ENCODE data around the gene VPS26C.
A peak's percentile ranks its signal among the peaks of the same experiment; 100 is the strongest.

The VPS26C gene

DNA sequence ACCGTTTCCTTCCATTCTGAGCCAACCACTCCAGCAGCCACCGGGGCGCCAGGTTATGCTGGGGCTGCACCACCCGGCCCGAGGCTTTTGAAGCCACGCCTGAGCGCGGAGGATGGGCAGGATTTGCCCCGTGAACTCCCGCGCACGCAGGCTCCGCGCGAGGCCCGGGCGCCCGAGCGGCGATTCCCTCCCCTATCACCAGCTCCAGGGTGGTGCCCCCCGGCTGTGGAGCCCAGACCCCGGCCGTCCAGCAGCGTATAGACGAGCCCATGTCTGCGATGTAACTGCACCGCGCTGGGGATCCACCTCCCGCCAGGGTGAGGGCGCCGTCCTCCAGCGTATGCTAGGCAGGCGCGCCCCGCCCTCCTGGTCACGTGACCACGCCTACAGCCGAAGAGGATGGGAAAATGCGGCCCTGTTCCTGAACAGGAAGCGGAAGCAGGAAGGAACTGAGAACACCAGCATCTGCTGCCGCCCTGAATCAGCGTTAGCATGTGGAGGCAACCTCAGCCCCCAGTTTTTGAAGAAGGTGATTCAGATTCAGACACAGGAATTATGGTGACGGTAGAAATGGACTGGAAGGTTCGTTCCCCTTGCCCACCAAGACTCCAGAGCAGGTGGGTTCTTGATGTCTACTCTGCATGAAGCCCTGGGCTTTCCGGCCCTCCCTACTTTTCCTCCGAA, 46.0 kb downstream of the VPS26C start:
- Histone ChIP-seq H3K4me3 (ENCODE audit: low read length) (peak overlapping the region; percentile 45), H3K9me3 (ENCODE audit: control insufficient read depth, insufficient read depth, low read length) (no peaks in the 10 kb centered on the region; the same call in 1 of the 2 replicates), H3K27me3 (ENCODE audit: control insufficient read depth, insufficient read depth, low read length) (no peaks in the 10 kb centered on the region; the same call in 1 of the 2 replicates), H3K36me3 (ENCODE audit: control insufficient read depth, insufficient read depth, low read length) (peaks cover 13% of the 10 kb centered on the region), H3K4me1 (ENCODE audit: control insufficient read depth, insufficient read depth, low read length) (no peaks in the 10 kb centered on the region), H3K27ac (ENCODE audit: low read length) (no peak overlapping the region)
- peak; percentile 61 for DNase-seq (ENCODE audit: low read depth, low spot score)
- WGBS (ENCODE audit: insufficient coverage, insufficient read length) = no CpG with 5 or more reads among the region's 46 CpGs

DNA sequence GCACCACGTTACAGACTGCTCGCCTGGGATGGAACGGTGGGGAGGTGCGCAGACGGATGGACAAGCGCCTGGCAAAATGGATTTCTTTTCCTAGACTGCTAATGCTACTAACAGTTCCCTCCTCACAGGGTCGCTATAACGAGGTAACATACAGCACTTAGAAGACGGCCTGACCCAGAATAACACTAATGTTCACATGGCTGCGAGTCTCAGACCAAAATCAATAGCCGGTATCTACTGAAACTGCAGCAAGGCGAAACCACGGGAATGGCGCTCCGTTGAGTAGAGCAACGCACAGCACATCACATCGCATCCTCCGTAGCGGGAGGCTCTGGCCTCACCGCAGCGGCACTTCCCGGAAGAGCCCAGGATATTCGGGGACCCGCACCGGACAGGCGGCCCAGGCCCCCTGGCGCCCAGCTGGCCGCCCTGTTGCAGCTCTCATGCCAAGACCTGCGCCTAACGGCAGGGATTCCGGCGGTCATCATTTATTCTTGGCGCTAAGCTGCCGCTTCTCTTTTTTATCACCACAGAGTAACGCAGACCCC, 46.6 kb downstream of the VPS26C start:
- Histone ChIP-seq H3K4me1 (ENCODE audit: control insufficient read depth, insufficient read depth, low read length) (no peaks in the 10 kb centered on the region), H3K9me3 (ENCODE audit: control insufficient read depth, insufficient read depth, low read length) (no peaks in the 10 kb centered on the region; the same call in 1 of the 2 replicates), H3K36me3 (ENCODE audit: control insufficient read depth, insufficient read depth, low read length) (peaks cover 9% of the 10 kb centered on the region), H3K27me3 (ENCODE audit: control insufficient read depth, insufficient read depth, low read length) (no peaks in the 10 kb centered on the region; the same call in 1 of the 2 replicates), H3K4me3 (ENCODE audit: low read length) (peak overlapping the region; percentile 45), H3K27ac (ENCODE audit: low read length) (no peak overlapping the region)
- DNase-seq (ENCODE audit: low read depth, low spot score) = no peak
- WGBS (ENCODE audit: insufficient coverage, insufficient read length) = no CpG with 5 or more reads among the region's 35 CpGs

DNA sequence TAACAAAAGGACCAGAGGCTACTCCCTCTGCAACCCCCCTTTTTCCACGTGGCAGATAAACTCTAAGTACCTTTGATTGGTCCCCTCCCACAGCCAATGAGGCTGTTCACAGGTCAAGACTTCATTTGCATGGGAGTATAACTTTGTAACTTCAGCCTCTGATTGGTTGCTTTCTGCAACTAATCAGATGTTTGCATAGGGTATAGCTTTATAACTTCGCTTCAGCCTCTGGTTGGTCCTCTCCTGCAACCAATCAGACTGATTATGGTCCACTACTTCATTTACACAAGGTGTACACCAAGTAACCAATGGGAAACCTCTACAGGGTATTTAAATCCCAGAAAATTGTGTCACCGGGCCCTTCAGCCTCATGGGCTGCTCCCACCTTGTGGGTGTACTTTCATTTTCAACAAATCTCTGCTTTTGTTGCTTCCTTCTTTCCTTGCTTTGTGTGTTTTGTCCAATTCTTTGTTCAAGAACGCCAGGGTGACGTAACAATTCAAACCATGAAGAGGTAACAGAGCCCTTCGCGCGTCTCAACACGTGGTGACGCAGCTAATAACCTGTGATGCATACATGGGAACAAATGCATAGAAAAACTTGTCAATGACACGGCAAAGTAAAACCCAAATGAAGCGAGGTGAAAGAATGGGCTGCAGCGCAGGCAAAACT, 47.2 kb downstream of the VPS26C start:
- no CpG with 5 or more reads among the region's 13 CpGs for WGBS (ENCODE audit: insufficient coverage, insufficient read length)
- Histone ChIP-seq H3K27me3 (ENCODE audit: control insufficient read depth, insufficient read depth, low read length) (no peaks in the 10 kb centered on the region; the same call in 1 of the 2 replicates), H3K9me3 (ENCODE audit: control insufficient read depth, insufficient read depth, low read length) (no peaks in the 10 kb centered on the region; the same call in 1 of the 2 replicates), H3K27ac (ENCODE audit: low read length) (no peak overlapping the region), H3K4me3 (ENCODE audit: low read length) (peak overlapping the region; percentile 45; the same call in 1 of the 2 replicates), H3K4me1 (ENCODE audit: control insufficient read depth, insufficient read depth, low read length) (no peaks in the 10 kb centered on the region), H3K36me3 (ENCODE audit: control insufficient read depth, insufficient read depth, low read length) (peaks cover 5% of the 10 kb centered on the region)
- DNase-seq (ENCODE audit: low read depth, low spot score) = no peak

DNA sequence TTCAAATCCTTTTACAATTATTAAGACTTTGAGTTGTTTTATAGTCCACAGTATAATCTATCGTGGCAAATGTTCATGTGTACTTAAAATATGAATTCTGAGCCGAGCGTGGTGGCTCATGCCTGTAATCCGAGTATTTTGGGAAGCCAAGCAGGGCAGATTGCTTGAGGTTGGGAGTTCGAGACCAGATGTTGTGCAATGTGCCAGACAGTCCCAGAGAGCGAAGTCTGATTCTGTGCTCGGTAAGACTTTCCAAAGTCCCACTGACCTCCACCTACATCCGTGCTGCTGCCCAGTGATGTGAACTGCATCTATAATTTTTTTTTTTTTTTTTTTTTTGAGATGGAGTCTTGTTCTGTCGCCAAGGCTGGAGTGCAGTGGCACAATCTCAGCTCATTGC, 52.2 kb downstream of the VPS26C start:
- H3K36me3 ChIP-seq (ENCODE audit: control insufficient read depth, insufficient read depth, low read length) = no peaks in the 10 kb centered on the region
- no peak for DNase-seq (ENCODE audit: low read depth, low spot score)
- no peaks in the 10 kb centered on the region for H3K27me3 ChIP-seq (ENCODE audit: control insufficient read depth, insufficient read depth, low read length)
- H3K27ac ChIP-seq (ENCODE audit: low read length) = no peak overlapping the region
- H3K9me3 ChIP-seq (ENCODE audit: control insufficient read depth, insufficient read depth, low read length) = no peaks in the 10 kb centered on the region
- no peak overlapping the region for H3K4me3 ChIP-seq (ENCODE audit: low read length)
- WGBS (ENCODE audit: insufficient coverage, insufficient read length) = no CpG with 5 or more reads among the region's 9 CpGs
- no peaks in the 10 kb centered on the region for H3K4me1 ChIP-seq (ENCODE audit: control insufficient read depth, insufficient read depth, low read length)

DNA sequence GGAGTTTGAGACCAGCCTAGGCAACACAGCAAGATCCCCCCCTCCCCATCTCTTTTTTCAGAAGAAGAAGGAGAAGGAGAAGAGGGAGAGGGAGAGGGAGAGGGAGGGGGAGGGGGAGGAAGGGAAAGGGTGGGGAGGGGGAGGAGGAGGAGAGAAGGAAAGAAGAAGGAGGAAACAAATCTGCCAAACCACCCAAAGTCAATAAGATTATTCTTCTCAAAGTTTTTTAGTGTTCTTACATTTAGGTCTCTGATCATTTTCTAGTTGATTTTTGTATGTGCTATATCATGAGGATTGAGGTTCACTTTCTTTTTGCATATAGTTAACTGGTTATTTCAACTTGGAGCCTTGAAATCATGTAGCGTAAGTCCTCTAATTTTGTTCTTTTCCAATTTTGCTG, 56.3 kb downstream of the VPS26C start:
- Histone ChIP-seq H3K27me3 (ENCODE audit: control insufficient read depth, insufficient read depth, low read length) (no peaks in the 10 kb centered on the region), H3K36me3 (ENCODE audit: control insufficient read depth, insufficient read depth, low read length) (no peaks in the 10 kb centered on the region), H3K4me3 (ENCODE audit: low read length) (no peak overlapping the region), H3K9me3 (ENCODE audit: control insufficient read depth, insufficient read depth, low read length) (no peaks in the 10 kb centered on the region), H3K27ac (ENCODE audit: low read length) (no peak overlapping the region), H3K4me1 (ENCODE audit: control insufficient read depth, insufficient read depth, low read length) (no peaks in the 10 kb centered on the region; the same call in 1 of the 2 replicates)
- no peak for DNase-seq (ENCODE audit: low read depth, low spot score)
- WGBS (ENCODE audit: insufficient coverage, insufficient read length) = no CpG with 5 or more reads among the region's 1 CpG

DNA sequence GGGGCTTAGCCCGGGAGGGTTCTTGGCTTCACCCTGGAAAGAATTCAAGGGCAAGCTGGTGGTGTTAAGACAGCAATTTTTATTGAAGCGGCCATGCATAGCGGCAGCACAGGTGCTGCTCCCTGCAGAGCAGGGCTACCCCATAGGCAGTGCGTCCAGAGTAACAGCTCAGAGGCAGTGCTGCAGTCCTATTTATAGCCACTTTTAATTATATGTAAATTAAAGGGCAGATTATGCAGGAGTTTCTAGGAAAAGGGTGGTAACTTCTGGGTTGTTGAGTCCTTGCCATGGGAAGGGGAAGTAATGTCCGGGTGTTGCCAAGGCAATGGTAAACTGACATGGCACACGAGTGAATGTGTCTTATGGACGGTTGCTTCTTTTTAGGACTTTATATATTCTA, 57.0 kb downstream of the VPS26C start:
- no peak for DNase-seq (ENCODE audit: low read depth, low spot score)
- no peaks in the 10 kb centered on the region; the same call in 1 of the 2 replicates for H3K4me1 ChIP-seq (ENCODE audit: control insufficient read depth, insufficient read depth, low read length)
- no peaks in the 10 kb centered on the region for H3K27me3 ChIP-seq (ENCODE audit: control insufficient read depth, insufficient read depth, low read length)
- no peak overlapping the region for H3K27ac ChIP-seq (ENCODE audit: low read length)
- WGBS (ENCODE audit: insufficient coverage, insufficient read length) = no CpG with 5 or more reads among the region's 7 CpGs
- no peaks in the 10 kb centered on the region for H3K9me3 ChIP-seq (ENCODE audit: control insufficient read depth, insufficient read depth, low read length)
- H3K36me3 ChIP-seq (ENCODE audit: control insufficient read depth, insufficient read depth, low read length) = no peaks in the 10 kb centered on the region
- H3K4me3 ChIP-seq (ENCODE audit: low read length) = no peak overlapping the region

DNA sequence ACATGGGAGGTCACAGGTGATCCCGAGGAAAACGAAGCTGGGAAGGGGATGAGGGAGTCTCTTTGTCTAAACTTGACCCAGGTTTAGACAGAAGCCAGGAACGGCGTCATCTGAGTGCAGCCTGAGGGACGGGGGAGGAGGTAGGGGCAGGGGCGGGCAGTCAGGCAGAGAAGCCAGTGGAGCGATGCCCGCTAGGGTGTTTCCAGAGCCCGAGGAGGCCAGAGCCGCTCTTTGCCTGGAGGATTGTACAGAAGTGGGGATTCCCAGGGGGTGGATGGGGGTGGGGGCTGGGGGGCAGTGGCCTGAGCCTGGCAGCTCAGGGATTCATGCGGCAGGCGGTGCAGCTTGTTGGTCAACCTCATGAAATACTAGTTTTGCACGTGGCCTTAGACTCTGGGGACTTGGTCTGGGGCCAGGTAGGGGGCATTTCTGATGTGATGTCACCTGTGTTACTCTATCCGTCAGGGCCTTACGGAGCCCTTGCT, 58.4 kb downstream of the VPS26C start:
- Histone ChIP-seq H3K27me3 (ENCODE audit: control insufficient read depth, insufficient read depth, low read length) (no peaks in the 10 kb centered on the region), H3K36me3 (ENCODE audit: control insufficient read depth, insufficient read depth, low read length) (no peaks in the 10 kb centered on the region), H3K9me3 (ENCODE audit: control insufficient read depth, insufficient read depth, low read length) (no peaks in the 10 kb centered on the region), H3K4me1 (ENCODE audit: control insufficient read depth, insufficient read depth, low read length) (no peaks in the 10 kb centered on the region; the same call in 1 of the 2 replicates), H3K27ac (ENCODE audit: low read length) (no peak overlapping the region), H3K4me3 (ENCODE audit: low read length) (no peak overlapping the region)
- no CpG with 5 or more reads among the region's 15 CpGs for WGBS (ENCODE audit: insufficient coverage, insufficient read length)
- no peak for DNase-seq (ENCODE audit: low read depth, low spot score)

DNA sequence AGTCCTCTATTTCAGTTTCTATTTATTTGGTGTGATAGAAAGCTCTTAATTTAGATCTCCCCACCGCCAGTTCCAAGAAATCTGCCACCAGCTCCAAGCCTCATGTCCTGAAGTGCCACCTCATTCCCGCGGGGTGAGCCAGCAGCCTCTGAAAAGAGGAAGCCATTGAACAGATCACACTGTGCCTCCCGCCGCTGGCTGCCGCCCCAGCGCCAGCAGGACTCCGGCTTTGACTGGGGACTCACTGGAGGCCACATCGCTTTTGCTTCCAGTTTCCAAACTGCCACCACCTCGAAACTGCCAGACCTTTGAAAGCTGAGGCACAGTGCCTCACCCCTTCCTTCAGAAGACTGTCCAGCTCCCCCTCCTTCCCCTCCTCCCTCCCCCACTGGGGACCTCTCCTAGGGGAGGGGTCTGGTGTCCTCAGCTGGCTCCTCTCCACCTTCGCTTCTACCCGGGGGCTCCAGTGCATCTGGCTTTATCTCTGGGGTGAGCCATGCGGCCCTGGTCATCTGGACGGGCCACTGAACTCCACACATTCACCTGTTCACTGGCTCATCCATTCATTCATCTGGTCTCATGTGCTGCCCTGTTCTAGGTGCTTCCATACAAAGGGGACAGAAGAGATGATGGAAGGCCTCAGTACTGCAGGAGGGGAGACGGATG, 58.9 kb downstream of the VPS26C start:
- no peak overlapping the region for H3K4me3 ChIP-seq (ENCODE audit: low read length)
- no peaks in the 10 kb centered on the region for H3K36me3 ChIP-seq (ENCODE audit: control insufficient read depth, insufficient read depth, low read length)
- no peaks in the 10 kb centered on the region; the same call in 1 of the 2 replicates for H3K4me1 ChIP-seq (ENCODE audit: control insufficient read depth, insufficient read depth, low read length)
- no CpG with 5 or more reads among the region's 15 CpGs for WGBS (ENCODE audit: insufficient coverage, insufficient read length)
- H3K9me3 ChIP-seq (ENCODE audit: control insufficient read depth, insufficient read depth, low read length) = no peaks in the 10 kb centered on the region
- no peaks in the 10 kb centered on the region for H3K27me3 ChIP-seq (ENCODE audit: control insufficient read depth, insufficient read depth, low read length)
- DNase-seq (ENCODE audit: low read depth, low spot score) = no peak
- no peak overlapping the region for H3K27ac ChIP-seq (ENCODE audit: low read length)

DNA sequence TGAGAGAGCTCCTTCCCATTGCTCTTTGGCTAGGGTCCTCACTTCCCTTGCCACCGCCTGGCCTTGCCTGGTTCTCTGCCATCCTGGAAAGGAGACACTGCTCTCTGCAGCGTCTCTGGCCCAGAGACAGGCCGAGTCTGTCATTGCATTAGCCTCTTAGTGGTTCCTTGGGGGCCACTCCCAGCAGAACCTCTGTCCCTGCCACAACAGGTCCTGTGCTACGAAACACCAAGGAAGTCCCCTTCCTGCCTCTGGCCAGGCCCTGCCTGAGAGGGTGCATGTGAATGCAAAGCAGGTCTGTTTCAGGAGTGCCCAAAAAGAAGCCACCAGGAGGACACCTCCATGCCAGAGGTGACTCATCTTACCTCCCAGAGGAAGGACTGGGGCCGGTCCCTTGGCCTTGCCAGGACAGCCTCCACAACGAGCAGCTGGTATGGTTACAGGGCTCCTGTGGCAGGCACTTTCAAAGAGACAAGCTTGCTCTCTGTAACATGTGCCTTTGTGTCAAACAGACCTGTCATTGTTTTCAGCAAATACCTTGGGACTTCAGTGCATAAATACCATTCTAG, 59.6 kb downstream of the VPS26C start:
- Histone ChIP-seq H3K9me3 (ENCODE audit: control insufficient read depth, insufficient read depth, low read length) (no peaks in the 10 kb centered on the region), H3K27ac (ENCODE audit: low read length) (no peak overlapping the region), H3K27me3 (ENCODE audit: control insufficient read depth, insufficient read depth, low read length) (no peaks in the 10 kb centered on the region), H3K4me1 (ENCODE audit: control insufficient read depth, insufficient read depth, low read length) (no peaks in the 10 kb centered on the region; the same call in 1 of the 2 replicates), H3K36me3 (ENCODE audit: control insufficient read depth, insufficient read depth, low read length) (no peaks in the 10 kb centered on the region), H3K4me3 (ENCODE audit: low read length) (no peak overlapping the region)
- WGBS (ENCODE audit: insufficient coverage, insufficient read length) = no CpG with 5 or more reads among the region's 6 CpGs
- no peak for DNase-seq (ENCODE audit: low read depth, low spot score)

DNA sequence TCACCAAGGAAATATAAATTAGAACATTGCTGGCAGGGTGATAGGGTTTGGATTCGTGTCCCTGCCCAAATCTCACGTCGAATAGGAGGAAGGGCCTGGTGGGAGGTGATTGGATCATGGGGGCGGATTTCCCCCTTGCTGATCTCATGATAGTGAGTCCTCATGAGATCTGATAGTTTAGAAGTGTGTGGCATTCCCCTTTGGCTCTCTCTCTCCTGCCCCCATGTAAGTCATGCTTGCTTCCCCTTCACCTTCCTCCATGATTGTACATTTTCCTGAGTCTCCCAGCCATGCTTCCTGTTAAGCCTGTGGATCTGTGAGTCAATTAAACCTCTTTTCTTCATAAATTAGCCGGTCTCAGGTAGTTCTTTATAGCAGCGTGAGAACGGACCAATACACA, 60.6 kb downstream of the VPS26C start:
- WGBS (ENCODE audit: insufficient coverage, insufficient read length) = no CpG with 5 or more reads among the region's 7 CpGs
- no peaks in the 10 kb centered on the region for H3K27me3 ChIP-seq (ENCODE audit: control insufficient read depth, insufficient read depth, low read length)
- no peaks in the 10 kb centered on the region; the same call in 1 of the 2 replicates for H3K4me1 ChIP-seq (ENCODE audit: control insufficient read depth, insufficient read depth, low read length)
- no peak overlapping the region for H3K4me3 ChIP-seq (ENCODE audit: low read length)
- H3K9me3 ChIP-seq (ENCODE audit: control insufficient read depth, insufficient read depth, low read length) = no peaks in the 10 kb centered on the region
- no peaks in the 10 kb centered on the region for H3K36me3 ChIP-seq (ENCODE audit: control insufficient read depth, insufficient read depth, low read length)
- DNase-seq (ENCODE audit: low read depth, low spot score) = no peak
- H3K27ac ChIP-seq (ENCODE audit: low read length) = no peak overlapping the region

All from iPS DF 6.9 (cell line).